Measurements from ENCODE around the gene KLK7.

Gene KLK7

DNA sequence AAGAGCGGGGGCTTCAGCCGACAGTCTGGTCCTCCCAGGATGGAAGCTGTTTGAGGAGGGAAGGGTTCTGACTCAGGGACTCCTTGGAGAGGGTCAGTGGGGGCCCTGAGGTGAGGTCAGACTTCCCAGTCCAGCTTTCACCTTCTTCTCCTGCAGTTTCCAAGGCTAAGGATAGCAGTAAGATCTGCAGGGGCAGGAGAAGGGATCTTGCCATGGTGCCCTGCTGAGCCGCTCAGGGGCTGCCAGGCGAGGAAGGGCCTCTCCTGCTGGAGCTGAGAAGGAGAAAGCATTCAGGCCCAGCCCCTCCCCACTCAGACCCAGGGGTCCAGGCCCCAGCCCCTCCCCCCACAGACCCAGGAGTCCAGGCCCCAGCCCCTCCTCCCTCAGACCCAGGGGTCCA lies 1.5 kb downstream of the KLK7 start:
- H2BK15ac ChIP-seq (ENCODE audit: low read depth, poor library complexity, severe bottlenecking), result no peak overlapping the region
- H3K79me1 ChIP-seq (replicated peaks; ENCODE audit: low read length, poor library complexity, severe bottlenecking), result no peaks in the 10 kb centered on the region
- H3K27ac ChIP-seq (ENCODE audit: low read length, poor library complexity, severe bottlenecking), result no peak overlapping the region
- H2BK120ac ChIP-seq (ENCODE audit: low read depth, low read length), result no peak overlapping the region
- no peak overlapping the region for H3K14ac ChIP-seq (ENCODE audit: low read length in 2 of 2)
- H3K4me1 ChIP-seq (ENCODE audit: control insufficient read depth, insufficient read depth, low read depth, low read length), result no peaks in the 10 kb centered on the region
- WGBS, result 79% methylated on average over 4 of the region's 4 CpGs
- no peak overlapping the region for H3K23ac ChIP-seq (ENCODE audit: low read length in 2 of 2)
- H4K8ac ChIP-seq (ENCODE audit: low read length), result no peak overlapping the region
- no peak overlapping the region for H4K91ac ChIP-seq (ENCODE audit: low read length)
- no peak overlapping the region for H2BK12ac ChIP-seq (ENCODE audit: low read length in 2 of 2)
- H3K4ac ChIP-seq (ENCODE audit: low read depth in 1 of 2, low read length in 2 of 2), result no peak overlapping the region
- DNase-seq, result no peak
- H2AK5ac ChIP-seq (ENCODE audit: low read length, severe bottlenecking), result no peak overlapping the region
- peaks cover 0 to 46% of the 10 kb centered on the region in 2 experiments for H3K27me3 ChIP-seq (ENCODE audit: control insufficient read depth in 1 of 2, insufficient read depth in 1 of 2, low read length in 2 of 2)
- H3K4me3 ChIP-seq (ENCODE audit: insufficient read depth in 1 of 2, low read depth in 1 of 2, low read length in 2 of 2), result no peak overlapping the region
- H2AFZ ChIP-seq (ENCODE audit: low read depth, low read length), result no peak overlapping the region
- H3K9ac ChIP-seq (ENCODE audit: low read length), result no peak overlapping the region
- no peaks in the 10 kb centered on the region for H3K36me3 ChIP-seq (ENCODE audit: control insufficient read depth in 1 of 2, insufficient read depth in 2 of 2, low read depth in 1 of 2, low read length in 2 of 2)
- H2BK5ac ChIP-seq (ENCODE audit: low read depth, low read length, poor library complexity, severe bottlenecking), result no peak overlapping the region
- no peaks in the 10 kb centered on the region for H3K9me3 ChIP-seq (ENCODE audit: control insufficient read depth, low read length)
- H3K18ac ChIP-seq (ENCODE audit: low read depth in 1 of 2, low read length in 2 of 2), result no peak overlapping the region
- H3K4me2 ChIP-seq (ENCODE audit: low read length, poor library complexity, severe bottlenecking), result no peak overlapping the region

GRCh38 chr19:50981587-50982146 lies 2.0 kb downstream of the KLK7 start:
- Histone ChIP-seq H3K14ac (ENCODE audit: low read length in 2 of 2) (no peak overlapping the region), H2BK120ac (ENCODE audit: low read depth, low read length) (no peak overlapping the region), H3K9ac (ENCODE audit: low read length) (no peak overlapping the region), H3K27me3 (ENCODE audit: control insufficient read depth in 1 of 2, insufficient read depth in 1 of 2, low read length in 2 of 2) (peaks cover 0 to 48% of the 10 kb centered on the region in 2 experiments), H2AFZ (ENCODE audit: low read depth, low read length) (no peak overlapping the region), H3K18ac (ENCODE audit: low read depth in 1 of 2, low read length in 2 of 2) (no peak overlapping the region), H3K9me3 (ENCODE audit: control insufficient read depth, low read length) (no peaks in the 10 kb centered on the region), H2AK5ac (ENCODE audit: low read length, severe bottlenecking) (no peak overlapping the region), H4K8ac (ENCODE audit: low read length) (no peak overlapping the region), H3K4ac (ENCODE audit: low read depth in 1 of 2, low read length in 2 of 2) (no peak overlapping the region), H3K27ac (ENCODE audit: low read length, poor library complexity, severe bottlenecking) (no peak overlapping the region), H3K79me1 (replicated peaks; ENCODE audit: low read length, poor library complexity, severe bottlenecking) (no peaks in the 10 kb centered on the region), H4K91ac (ENCODE audit: low read length) (no peak overlapping the region), H3K4me3 (ENCODE audit: insufficient read depth in 1 of 2, low read depth in 1 of 2, low read length in 2 of 2) (no peak overlapping the region), H3K4me2 (ENCODE audit: low read length, poor library complexity, severe bottlenecking) (no peak overlapping the region), H2BK12ac (ENCODE audit: low read length in 2 of 2) (no peak overlapping the region), H3K36me3 (ENCODE audit: control insufficient read depth in 1 of 2, insufficient read depth in 2 of 2, low read depth in 1 of 2, low read length in 2 of 2) (no peaks in the 10 kb centered on the region), H3K4me1 (ENCODE audit: control insufficient read depth, insufficient read depth, low read depth, low read length) (no peaks in the 10 kb centered on the region), H2BK15ac (ENCODE audit: low read depth, poor library complexity, severe bottlenecking) (no peak overlapping the region), H2BK5ac (ENCODE audit: low read depth, low read length, poor library complexity, severe bottlenecking) (peak overlapping the region; percentile 24), H3K23ac (ENCODE audit: low read length in 2 of 2) (no peak overlapping the region)
- no peak for DNase-seq
- 61% methylated on average over 11 of the region's 11 CpGs for WGBS

GRCh38 chr19:50980208-50980607 lies 3.5 kb downstream of the KLK7 start:
- H3K4ac ChIP-seq (ENCODE audit: low read depth in 1 of 2, low read length in 2 of 2), result no peak overlapping the region
- H4K8ac ChIP-seq (ENCODE audit: low read length), result no peak overlapping the region
- H3K9ac ChIP-seq (ENCODE audit: low read length), result no peak overlapping the region
- no peak overlapping the region for H2BK15ac ChIP-seq (ENCODE audit: low read depth, poor library complexity, severe bottlenecking)
- no peak for DNase-seq
- H3K4me3 ChIP-seq (ENCODE audit: insufficient read depth in 1 of 2, low read depth in 1 of 2, low read length in 2 of 2), result no peak overlapping the region
- no peak overlapping the region for H3K4me2 ChIP-seq (ENCODE audit: low read length, poor library complexity, severe bottlenecking)
- H3K14ac ChIP-seq (ENCODE audit: low read length in 2 of 2), result no peak overlapping the region
- H3K18ac ChIP-seq (ENCODE audit: low read depth in 1 of 2, low read length in 2 of 2), result no peak overlapping the region
- no peak overlapping the region for H2AFZ ChIP-seq (ENCODE audit: low read depth, low read length)
- no peaks in the 10 kb centered on the region for H3K4me1 ChIP-seq (ENCODE audit: control insufficient read depth, insufficient read depth, low read depth, low read length)
- no peak overlapping the region for H2BK12ac ChIP-seq (ENCODE audit: low read length in 2 of 2)
- no peaks in the 10 kb centered on the region for H3K79me1 ChIP-seq (replicated peaks; ENCODE audit: low read length, poor library complexity, severe bottlenecking)
- peak overlapping the region; percentile 39 for H4K91ac ChIP-seq (ENCODE audit: low read length)
- no peak overlapping the region for H2BK5ac ChIP-seq (ENCODE audit: low read depth, low read length, poor library complexity, severe bottlenecking)
- no peaks in the 10 kb centered on the region for H3K9me3 ChIP-seq (ENCODE audit: control insufficient read depth, low read length)
- no peak overlapping the region for H3K23ac ChIP-seq (ENCODE audit: low read length in 2 of 2)
- H3K27ac ChIP-seq (ENCODE audit: low read length, poor library complexity, severe bottlenecking), result no peak overlapping the region
- H3K27me3 ChIP-seq (ENCODE audit: control insufficient read depth in 1 of 2, insufficient read depth in 1 of 2, low read length in 2 of 2), result peaks cover 0 to 52% of the 10 kb centered on the region in 2 experiments
- H2BK120ac ChIP-seq (ENCODE audit: low read depth, low read length), result no peak overlapping the region
- no peaks in the 10 kb centered on the region for H3K36me3 ChIP-seq (ENCODE audit: control insufficient read depth in 1 of 2, insufficient read depth in 2 of 2, low read depth in 1 of 2, low read length in 2 of 2)
- H2AK5ac ChIP-seq (ENCODE audit: low read length, severe bottlenecking), result no peak overlapping the region
- 58% methylated on average over 13 of the region's 13 CpGs for WGBS

DNA sequence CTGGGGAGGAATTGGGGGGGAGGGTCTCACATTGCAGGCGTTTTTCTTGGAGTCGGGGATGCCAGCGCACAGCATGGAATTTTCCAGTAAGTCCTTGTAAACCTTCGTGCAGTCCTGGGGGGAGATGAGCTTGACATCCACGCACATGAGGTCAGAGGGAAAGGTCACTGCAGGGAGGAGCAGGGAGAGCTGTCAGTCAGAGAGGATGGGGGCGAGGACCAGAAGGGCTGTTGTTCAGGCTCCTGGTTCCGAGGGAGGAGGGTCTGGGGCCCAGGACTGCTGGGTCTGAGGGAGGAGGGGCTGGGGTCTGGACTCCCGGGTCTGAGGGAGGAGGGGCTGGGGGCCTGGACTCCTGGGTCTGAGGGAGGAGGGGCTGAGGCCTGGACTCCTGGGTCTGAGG lies 4.0 kb downstream of the KLK7 start:
- Histone ChIP-seq H3K4me1 (ENCODE audit: control insufficient read depth, insufficient read depth, low read depth, low read length) (no peaks in the 10 kb centered on the region), H2BK12ac (ENCODE audit: low read length in 2 of 2) (no peak overlapping the region), H3K4ac (ENCODE audit: low read depth in 1 of 2, low read length in 2 of 2) (no peak overlapping the region), H2BK5ac (ENCODE audit: low read depth, low read length, poor library complexity, severe bottlenecking) (no peak overlapping the region), H3K4me3 (ENCODE audit: insufficient read depth in 1 of 2, low read depth in 1 of 2, low read length in 2 of 2) (no peak overlapping the region), H3K18ac (ENCODE audit: low read depth in 1 of 2, low read length in 2 of 2) (no peak overlapping the region), H4K91ac (ENCODE audit: low read length) (no peak overlapping the region), H2BK120ac (ENCODE audit: low read depth, low read length) (no peak overlapping the region), H3K4me2 (ENCODE audit: low read length, poor library complexity, severe bottlenecking) (no peak overlapping the region), H3K79me1 (replicated peaks; ENCODE audit: low read length, poor library complexity, severe bottlenecking) (no peaks in the 10 kb centered on the region), H3K9me3 (ENCODE audit: control insufficient read depth, low read length) (no peaks in the 10 kb centered on the region), H3K14ac (ENCODE audit: low read length in 2 of 2) (no peak overlapping the region), H3K9ac (ENCODE audit: low read length) (no peak overlapping the region), H3K27ac (ENCODE audit: low read length, poor library complexity, severe bottlenecking) (no peak overlapping the region), H2BK15ac (ENCODE audit: low read depth, poor library complexity, severe bottlenecking) (no peak overlapping the region), H2AK5ac (ENCODE audit: low read length, severe bottlenecking) (no peak overlapping the region), H3K36me3 (ENCODE audit: control insufficient read depth in 1 of 2, insufficient read depth in 2 of 2, low read depth in 1 of 2, low read length in 2 of 2) (no peaks in the 10 kb centered on the region), H3K23ac (ENCODE audit: low read length in 2 of 2) (no peak overlapping the region), H3K27me3 (ENCODE audit: control insufficient read depth in 1 of 2, insufficient read depth in 1 of 2, low read length in 2 of 2) (peaks cover 0 to 48% of the 10 kb centered on the region in 2 experiments), H4K8ac (ENCODE audit: low read length) (no peak overlapping the region), H2AFZ (ENCODE audit: low read depth, low read length) (no peak overlapping the region)
- WGBS, result 42% methylated on average over 8 of the region's 8 CpGs
- DNase-seq, result no peak
